ENCODE data around the gene NME9.

DNA sequence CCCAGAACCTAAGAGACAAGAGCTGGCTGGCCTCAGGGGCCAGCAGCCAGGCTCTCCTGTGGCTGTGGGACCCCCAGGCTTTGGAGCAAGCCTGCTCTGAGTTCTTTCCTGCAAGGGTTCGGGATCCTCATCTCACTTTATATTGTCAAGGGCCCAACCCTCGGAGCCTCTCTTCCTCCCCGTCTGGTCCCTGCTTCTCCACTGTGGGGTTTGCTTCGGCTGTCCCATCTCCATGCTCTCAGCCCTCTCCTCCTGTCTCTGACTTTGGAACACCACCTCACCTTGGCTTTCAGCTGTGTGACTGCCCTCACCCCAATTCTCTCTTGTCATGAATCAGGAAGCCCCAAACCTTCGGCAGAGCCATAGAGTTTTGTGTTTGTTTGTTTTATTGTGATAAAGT, 48.7 kb upstream of the NME9 start:
- TF ChIP-seq, protein P1, sequence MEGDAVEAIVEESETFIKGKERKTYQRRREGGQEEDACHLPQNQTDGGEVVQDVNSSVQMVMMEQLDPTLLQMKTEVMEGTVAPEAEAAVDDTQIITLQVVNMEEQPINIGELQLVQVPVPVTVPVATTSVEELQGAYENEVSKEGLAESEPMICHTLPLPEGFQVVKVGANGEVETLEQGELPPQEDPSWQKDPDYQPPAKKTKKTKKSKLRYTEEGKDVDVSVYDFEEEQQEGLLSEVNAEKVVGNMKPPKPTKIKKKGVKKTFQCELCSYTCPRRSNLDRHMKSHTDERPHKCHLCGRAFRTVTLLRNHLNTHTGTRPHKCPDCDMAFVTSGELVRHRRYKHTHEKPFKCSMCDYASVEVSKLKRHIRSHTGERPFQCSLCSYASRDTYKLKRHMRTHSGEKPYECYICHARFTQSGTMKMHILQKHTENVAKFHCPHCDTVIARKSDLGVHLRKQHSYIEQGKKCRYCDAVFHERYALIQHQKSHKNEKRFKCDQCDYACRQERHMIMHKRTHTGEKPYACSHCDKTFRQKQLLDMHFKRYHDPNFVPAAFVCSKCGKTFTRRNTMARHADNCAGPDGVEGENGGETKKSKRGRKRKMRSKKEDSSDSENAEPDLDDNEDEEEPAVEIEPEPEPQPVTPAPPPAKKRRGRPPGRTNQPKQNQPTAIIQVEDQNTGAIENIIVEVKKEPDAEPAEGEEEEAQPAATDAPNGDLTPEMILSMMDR (IDR thresholded peaks at IDR 0.05 in 4 of 5, conservative IDR thresholded peaks at IDR 0.05 in 1 of 5): no peak
- no peak for TF ChIP-seq POLR2A (IDR thresholded peaks at IDR 0.05)
